ENCODE measurements around the gene IRF3.

The IRF3 gene, protein sequence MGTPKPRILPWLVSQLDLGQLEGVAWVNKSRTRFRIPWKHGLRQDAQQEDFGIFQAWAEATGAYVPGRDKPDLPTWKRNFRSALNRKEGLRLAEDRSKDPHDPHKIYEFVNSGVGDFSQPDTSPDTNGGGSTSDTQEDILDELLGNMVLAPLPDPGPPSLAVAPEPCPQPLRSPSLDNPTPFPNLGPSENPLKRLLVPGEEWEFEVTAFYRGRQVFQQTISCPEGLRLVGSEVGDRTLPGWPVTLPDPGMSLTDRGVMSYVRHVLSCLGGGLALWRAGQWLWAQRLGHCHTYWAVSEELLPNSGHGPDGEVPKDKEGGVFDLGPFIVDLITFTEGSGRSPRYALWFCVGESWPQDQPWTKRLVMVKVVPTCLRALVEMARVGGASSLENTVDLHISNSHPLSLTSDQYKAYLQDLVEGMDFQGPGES
- 82.5 to 117 (median 98.3) reads per million in 3 donors for total RNA-seq

DNA sequence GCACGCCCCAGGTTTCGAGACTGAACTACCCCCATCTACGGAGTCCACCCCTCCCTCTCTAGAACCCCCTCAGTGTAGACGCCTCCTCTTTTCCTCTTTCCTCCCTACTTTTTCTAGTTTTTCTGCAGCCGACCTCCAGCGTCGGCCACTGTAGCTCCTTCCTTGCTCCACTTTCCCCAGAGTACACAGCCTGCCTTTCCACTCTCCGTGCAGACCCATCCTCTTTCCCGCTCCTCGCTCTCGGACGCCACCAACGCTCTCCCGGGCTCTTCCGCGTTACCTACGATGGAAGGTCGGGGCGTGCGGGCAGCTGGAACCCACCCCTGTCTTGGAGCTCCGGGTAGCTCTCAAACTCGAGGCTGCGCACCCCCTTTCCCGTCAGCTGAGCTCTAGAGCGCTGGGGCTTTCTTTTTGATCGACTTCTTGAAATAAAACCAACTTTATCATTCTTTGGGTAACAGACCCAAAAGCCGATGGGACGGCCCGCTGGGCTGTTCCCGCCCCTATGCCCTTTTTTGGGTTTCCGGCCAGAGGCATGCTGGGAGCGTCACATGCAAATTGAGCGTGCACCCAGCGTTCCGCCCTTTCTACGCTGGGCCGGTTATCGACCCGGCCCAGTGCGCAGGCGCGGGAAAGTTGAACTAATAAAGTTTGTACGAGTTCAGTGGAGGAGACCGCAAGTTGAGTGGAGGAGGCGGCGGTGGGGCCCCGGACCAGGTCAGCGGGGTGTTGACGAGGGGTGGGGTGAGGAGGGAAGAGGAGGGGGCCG, at the start of gene IRF3, which contains the start of gene BCL2L12:
TSS of gene IRF3 (minus strand) at position 507 of the 769 bp plus-strand sequence. CDS start 1,019 bp downstream, outside the sequence.
TSS of gene BCL2L12 (plus strand) at position 583 of the 769 bp plus-strand sequence. CDS start 760 bp downstream, outside the sequence.
- Histone ChIP-seq H3K27me3 (replicated peaks; ENCODE audit: control insufficient read depth, insufficient read depth, low read length, poor library complexity, severe bottlenecking) (no peaks in the 10 kb centered on the region), H3K27ac (ENCODE audit: insufficient read depth, low read length, poor library complexity, severe bottlenecking) (peak within 1 kb of the TSS; percentile 85), H3K4me3 (ENCODE audit: insufficient read depth, low read depth, low read length, poor library complexity, severe bottlenecking) (peak within 1 kb of the TSS; percentile 97), H3K9me3 (ENCODE audit: control insufficient read depth, low read length) (no peaks in the 10 kb centered on the region), H3K36me3 (ENCODE audit: control insufficient read depth, insufficient read depth, low read length) (peaks cover 25% of the 10 kb centered on the region), H3K4me1 (ENCODE audit: control insufficient read depth, insufficient read depth, low read length, poor library complexity, severe bottlenecking) (peaks cover 27% of the 10 kb centered on the region)
- DNase-seq, result peak; percentile 97 to 99 (median 98)

DNA sequence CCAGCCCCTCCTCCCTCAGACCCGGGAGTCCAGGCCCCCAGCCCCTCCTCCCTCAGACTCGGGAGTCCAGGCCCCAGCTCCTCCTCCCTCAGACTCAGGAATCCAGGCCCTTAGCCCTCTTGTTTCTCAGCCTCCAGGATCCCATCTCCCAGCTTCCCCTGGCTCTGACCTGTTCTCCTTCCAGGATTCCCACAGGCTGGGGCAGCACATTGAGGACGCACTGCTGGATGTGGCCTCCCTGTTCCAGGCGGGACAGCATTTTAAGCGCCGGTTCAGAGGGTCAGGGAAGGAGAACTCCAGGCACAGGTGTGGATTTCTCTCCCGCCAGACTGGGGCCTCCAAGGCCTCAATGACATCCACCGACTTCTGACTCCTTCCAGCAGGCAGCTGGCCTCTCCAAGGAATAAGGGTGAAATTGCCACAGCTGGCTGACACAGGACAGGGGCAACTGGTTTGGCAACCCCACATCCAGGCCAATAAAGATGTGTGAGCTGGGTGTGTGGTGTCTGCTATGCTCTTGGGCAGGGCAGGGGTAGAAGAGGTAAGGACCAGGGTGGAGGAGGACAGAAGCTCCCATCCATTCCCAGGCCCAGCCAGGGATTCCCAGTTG, 47.7 kb upstream of the IRF3 start:
- H3K9me3 ChIP-seq (ENCODE audit: control insufficient read depth, low read length), result no peaks in the 10 kb centered on the region
- H3K27me3 ChIP-seq (replicated peaks; ENCODE audit: control insufficient read depth, insufficient read depth, low read length, poor library complexity, severe bottlenecking), result no peaks in the 10 kb centered on the region
- H3K36me3 ChIP-seq (ENCODE audit: control insufficient read depth, insufficient read depth, low read length), result no peaks in the 10 kb centered on the region
- H3K4me1 ChIP-seq (ENCODE audit: control insufficient read depth, insufficient read depth, low read length, poor library complexity, severe bottlenecking), result peaks cover 4% of the 10 kb centered on the region
- no peak overlapping the region for H3K4me3 ChIP-seq (ENCODE audit: insufficient read depth, low read depth, low read length, poor library complexity, severe bottlenecking)
- no peak overlapping the region for H3K27ac ChIP-seq (ENCODE audit: insufficient read depth, low read length, poor library complexity, severe bottlenecking)
- DNase-seq, result no peak

DNA sequence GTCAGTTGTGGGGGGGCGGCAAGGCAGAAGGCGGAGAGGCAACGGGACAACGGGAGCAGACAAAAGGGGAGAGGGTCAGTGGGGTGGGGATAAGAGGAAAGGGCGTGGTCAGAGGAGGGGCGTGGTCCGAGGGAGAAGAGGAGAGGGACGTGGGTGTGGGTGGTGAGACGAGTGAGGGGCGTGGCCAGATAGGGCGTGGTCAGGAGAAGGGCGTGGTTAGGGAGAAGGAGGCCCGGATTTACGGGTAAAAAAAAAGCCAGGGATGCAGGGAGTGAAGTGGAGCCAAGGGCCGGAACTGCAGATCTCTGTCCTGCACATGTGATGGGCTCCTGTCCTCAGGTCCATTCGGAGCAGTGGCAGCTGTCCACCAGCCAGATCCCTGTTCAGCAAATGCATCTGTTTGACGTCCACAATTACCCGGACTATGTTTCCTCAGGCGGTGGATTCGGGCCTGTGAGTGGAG, 46.8 kb upstream of the IRF3 start:
- Histone ChIP-seq H3K9me3 (ENCODE audit: control insufficient read depth, low read length) (no peaks in the 10 kb centered on the region), H3K4me3 (ENCODE audit: insufficient read depth, low read depth, low read length, poor library complexity, severe bottlenecking) (no peak overlapping the region), H3K4me1 (ENCODE audit: control insufficient read depth, insufficient read depth, low read length, poor library complexity, severe bottlenecking) (no peaks in the 10 kb centered on the region), H3K27me3 (replicated peaks; ENCODE audit: control insufficient read depth, insufficient read depth, low read length, poor library complexity, severe bottlenecking) (no peaks in the 10 kb centered on the region), H3K27ac (ENCODE audit: insufficient read depth, low read length, poor library complexity, severe bottlenecking) (no peak overlapping the region), H3K36me3 (ENCODE audit: control insufficient read depth, insufficient read depth, low read length) (no peaks in the 10 kb centered on the region)
- no peak for DNase-seq

DNA sequence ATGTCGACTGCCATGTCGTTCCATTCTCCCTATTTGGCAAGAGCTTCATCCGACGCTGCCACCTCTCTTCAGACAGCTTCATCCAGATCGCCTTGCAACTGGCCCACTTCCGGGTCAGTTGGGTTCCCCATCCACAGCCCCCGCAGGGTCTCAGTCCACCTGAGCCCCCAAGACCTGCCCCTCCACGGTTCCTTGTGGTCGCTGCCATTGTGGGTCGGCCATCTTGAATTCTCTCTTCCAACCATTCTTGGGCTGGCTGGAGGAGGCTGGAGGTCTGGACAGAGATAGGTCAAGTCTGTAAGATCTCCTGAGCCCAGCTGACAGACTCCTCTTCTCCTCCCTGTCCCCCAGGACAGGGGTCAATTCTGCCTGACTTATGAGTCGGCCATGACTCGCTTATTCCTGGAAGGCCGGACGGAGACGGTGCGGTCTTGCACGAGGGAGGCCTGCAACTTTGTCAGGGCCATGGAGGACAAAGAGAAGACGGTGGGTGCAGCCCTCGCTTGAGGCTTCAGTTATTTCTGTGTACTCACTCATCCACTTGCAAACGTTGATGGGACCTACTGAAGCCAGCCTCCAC, 44.8 kb upstream of the IRF3 start:
- DNase-seq, result no peak
- no peaks in the 10 kb centered on the region for H3K27me3 ChIP-seq (replicated peaks; ENCODE audit: control insufficient read depth, insufficient read depth, low read length, poor library complexity, severe bottlenecking)

DNA sequence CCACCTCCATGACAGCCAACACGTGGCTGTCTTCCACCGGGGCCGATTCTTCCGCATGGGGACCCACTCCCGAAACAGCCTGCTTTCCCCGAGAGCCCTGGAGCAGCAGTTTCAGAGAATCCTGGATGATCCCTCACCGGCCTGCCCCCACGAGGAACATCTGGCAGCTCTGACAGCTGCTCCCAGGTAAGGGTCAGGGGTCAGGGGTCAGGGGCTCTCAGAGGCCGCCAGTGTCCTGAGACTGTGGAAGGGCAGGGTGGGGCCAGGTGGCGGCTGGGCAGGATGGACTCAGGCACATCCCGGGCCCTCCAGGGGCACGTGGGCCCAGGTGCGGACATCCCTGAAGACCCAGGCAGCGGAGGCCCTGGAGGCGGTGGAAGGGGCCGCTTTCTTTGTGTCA, 40.3 kb upstream of the IRF3 start:
- H3K27me3 ChIP-seq (replicated peaks; ENCODE audit: control insufficient read depth, insufficient read depth, low read length, poor library complexity, severe bottlenecking), result peaks cover 2% of the 10 kb centered on the region
- no peaks in the 10 kb centered on the region for H3K9me3 ChIP-seq (ENCODE audit: control insufficient read depth, low read length)
- no peak overlapping the region for H3K27ac ChIP-seq (ENCODE audit: insufficient read depth, low read length, poor library complexity, severe bottlenecking)
- H3K36me3 ChIP-seq (ENCODE audit: control insufficient read depth, insufficient read depth, low read length), result no peaks in the 10 kb centered on the region
- DNase-seq, result no peak
- no peak overlapping the region for H3K4me3 ChIP-seq (ENCODE audit: insufficient read depth, low read depth, low read length, poor library complexity, severe bottlenecking)
- no peaks in the 10 kb centered on the region for H3K4me1 ChIP-seq (ENCODE audit: control insufficient read depth, insufficient read depth, low read length, poor library complexity, severe bottlenecking)

More for the DNA sequence above, 44.8 kb upstream of the IRF3 start:
- Histone ChIP-seq H3K4me1 (ENCODE audit: control insufficient read depth, insufficient read depth, low read length, poor library complexity, severe bottlenecking) (no peaks in the 10 kb centered on the region), H3K9me3 (ENCODE audit: control insufficient read depth, low read length) (no peaks in the 10 kb centered on the region), H3K4me3 (ENCODE audit: insufficient read depth, low read depth, low read length, poor library complexity, severe bottlenecking) (no peak overlapping the region), H3K36me3 (ENCODE audit: control insufficient read depth, insufficient read depth, low read length) (no peaks in the 10 kb centered on the region), H3K27ac (ENCODE audit: insufficient read depth, low read length, poor library complexity, severe bottlenecking) (no peak overlapping the region)

DNA sequence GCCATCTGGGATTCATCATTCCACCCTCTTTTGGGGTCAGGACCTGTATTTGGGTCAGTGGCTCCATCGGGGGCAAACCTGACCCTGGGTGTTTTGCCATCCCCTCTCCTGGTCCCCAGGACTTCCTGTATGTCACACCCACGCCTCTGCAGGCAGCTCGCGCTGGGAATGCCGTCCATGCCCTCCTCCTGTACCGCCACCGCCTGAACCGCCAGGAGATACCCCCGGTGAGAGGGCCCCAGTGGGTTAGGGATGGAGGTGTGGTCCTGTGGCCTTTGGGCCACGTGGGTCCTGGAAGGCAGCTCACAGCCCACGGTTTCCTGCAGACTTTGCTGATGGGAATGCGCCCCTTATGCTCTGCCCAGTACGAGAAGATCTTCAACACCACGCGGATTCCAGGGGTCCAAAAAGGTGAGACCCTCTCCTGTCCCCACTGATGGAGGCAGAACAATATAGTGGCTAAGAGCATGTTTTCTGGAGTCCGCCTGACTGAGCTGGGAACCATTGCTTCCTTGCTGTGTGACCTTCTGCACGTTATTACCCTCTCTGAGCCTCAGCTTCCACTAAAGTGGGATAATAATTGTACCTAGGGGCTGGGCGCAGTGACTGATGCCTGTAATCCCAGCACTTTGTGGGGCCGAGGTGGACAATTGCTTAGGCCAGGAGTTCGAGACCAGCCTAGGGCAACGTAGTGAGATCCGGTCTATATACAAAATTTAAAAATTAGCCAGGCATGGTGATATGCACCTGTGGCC, 39.4 kb upstream of the IRF3 start:
- Histone ChIP-seq H3K36me3 (ENCODE audit: control insufficient read depth, insufficient read depth, low read length) (no peaks in the 10 kb centered on the region), H3K27ac (ENCODE audit: insufficient read depth, low read length, poor library complexity, severe bottlenecking) (no peak overlapping the region), H3K9me3 (ENCODE audit: control insufficient read depth, low read length) (no peaks in the 10 kb centered on the region), H3K4me1 (ENCODE audit: control insufficient read depth, insufficient read depth, low read length, poor library complexity, severe bottlenecking) (no peaks in the 10 kb centered on the region), H3K4me3 (ENCODE audit: insufficient read depth, low read depth, low read length, poor library complexity, severe bottlenecking) (no peak overlapping the region), H3K27me3 (replicated peaks; ENCODE audit: control insufficient read depth, insufficient read depth, low read length, poor library complexity, severe bottlenecking) (peaks cover 2% of the 10 kb centered on the region)
- DNase-seq, result no peak

DNA sequence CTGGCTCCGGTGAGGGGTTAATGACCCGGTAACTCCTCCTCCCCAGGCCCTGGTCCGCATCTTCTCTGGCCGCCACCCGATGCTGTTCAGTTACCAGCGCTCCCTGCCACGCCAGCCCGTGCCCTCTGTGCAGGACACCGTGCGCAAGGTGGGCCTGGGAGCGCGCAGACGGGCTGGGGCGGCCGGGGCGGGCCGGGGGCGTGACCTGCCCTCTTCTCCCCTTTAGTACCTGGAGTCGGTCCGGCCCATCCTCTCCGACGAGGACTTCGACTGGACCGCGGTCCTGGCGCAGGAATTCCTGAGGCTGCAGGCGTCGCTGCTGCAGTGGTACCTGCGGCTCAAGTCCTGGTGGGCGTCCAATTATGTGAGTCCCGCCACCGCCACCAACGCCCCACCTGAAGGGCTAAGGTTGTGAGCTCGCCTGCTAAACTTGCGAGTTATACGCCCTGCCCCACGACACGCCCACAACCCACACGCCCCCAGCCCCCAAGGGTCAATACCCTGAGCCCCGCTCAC, 35.7 kb upstream of the IRF3 start:
- H3K9me3 ChIP-seq (ENCODE audit: control insufficient read depth, low read length), result no peaks in the 10 kb centered on the region
- no peaks in the 10 kb centered on the region for H3K4me1 ChIP-seq (ENCODE audit: control insufficient read depth, insufficient read depth, low read length, poor library complexity, severe bottlenecking)
- H3K36me3 ChIP-seq (ENCODE audit: control insufficient read depth, insufficient read depth, low read length), result no peaks in the 10 kb centered on the region
- no peak overlapping the region for H3K27ac ChIP-seq (ENCODE audit: insufficient read depth, low read length, poor library complexity, severe bottlenecking)
- H3K27me3 ChIP-seq (replicated peaks; ENCODE audit: control insufficient read depth, insufficient read depth, low read length, poor library complexity, severe bottlenecking), result peaks cover 2% of the 10 kb centered on the region
- H3K4me3 ChIP-seq (ENCODE audit: insufficient read depth, low read depth, low read length, poor library complexity, severe bottlenecking), result no peak overlapping the region
- no peak for DNase-seq

DNA sequence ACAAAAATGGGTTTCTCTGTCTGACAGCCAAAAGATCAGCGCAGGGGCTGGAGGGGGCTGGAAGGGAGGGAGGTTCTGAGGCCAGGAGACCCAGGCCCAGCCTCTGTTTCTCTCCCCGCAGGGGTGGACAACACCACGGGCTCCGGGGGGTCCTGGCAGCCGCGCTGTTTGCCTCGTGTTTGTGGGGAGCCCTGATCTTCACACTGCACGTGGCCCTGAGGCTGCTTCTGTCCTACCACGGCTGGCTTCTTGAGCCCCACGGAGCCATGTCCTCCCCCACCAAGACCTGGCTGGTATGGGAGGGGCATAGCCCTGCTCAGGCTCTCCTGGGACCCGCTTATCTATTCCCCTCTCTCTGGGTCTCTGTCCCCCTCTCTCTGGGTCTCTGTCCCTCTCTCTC, 34.9 kb upstream of the IRF3 start:
- Histone ChIP-seq H3K4me3 (ENCODE audit: insufficient read depth, low read depth, low read length, poor library complexity, severe bottlenecking) (no peak overlapping the region), H3K27ac (ENCODE audit: insufficient read depth, low read length, poor library complexity, severe bottlenecking) (no peak overlapping the region), H3K9me3 (ENCODE audit: control insufficient read depth, low read length) (no peaks in the 10 kb centered on the region), H3K4me1 (ENCODE audit: control insufficient read depth, insufficient read depth, low read length, poor library complexity, severe bottlenecking) (no peaks in the 10 kb centered on the region), H3K36me3 (ENCODE audit: control insufficient read depth, insufficient read depth, low read length) (no peaks in the 10 kb centered on the region), H3K27me3 (replicated peaks; ENCODE audit: control insufficient read depth, insufficient read depth, low read length, poor library complexity, severe bottlenecking) (peaks cover 2% of the 10 kb centered on the region)
- no peak for DNase-seq

DNA sequence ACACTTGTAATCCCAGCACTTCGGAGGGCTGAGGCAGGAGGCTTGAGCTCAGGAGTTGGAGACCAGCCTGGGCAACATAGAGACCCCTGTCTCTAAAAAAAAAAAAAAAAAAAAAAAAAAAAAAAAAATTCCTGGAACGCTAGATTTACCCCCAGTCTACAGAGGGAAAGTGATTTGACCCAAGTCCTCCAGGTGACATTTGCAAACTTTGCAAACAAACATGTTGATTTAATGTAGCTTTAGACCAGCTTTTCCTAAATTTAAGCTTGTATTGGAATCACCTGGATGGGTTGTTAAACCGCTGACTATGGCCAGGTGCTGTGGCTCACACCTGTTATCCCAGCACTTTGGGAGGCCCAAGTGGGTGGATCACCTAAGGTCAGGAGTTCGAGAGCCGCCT, 33.7 kb upstream of the IRF3 start:
- Histone ChIP-seq H3K4me1 (ENCODE audit: control insufficient read depth, insufficient read depth, low read length, poor library complexity, severe bottlenecking) (no peaks in the 10 kb centered on the region), H3K27me3 (replicated peaks; ENCODE audit: control insufficient read depth, insufficient read depth, low read length, poor library complexity, severe bottlenecking) (peaks cover 2% of the 10 kb centered on the region), H3K27ac (ENCODE audit: insufficient read depth, low read length, poor library complexity, severe bottlenecking) (no peak overlapping the region), H3K36me3 (ENCODE audit: control insufficient read depth, insufficient read depth, low read length) (no peaks in the 10 kb centered on the region), H3K4me3 (ENCODE audit: insufficient read depth, low read depth, low read length, poor library complexity, severe bottlenecking) (no peak overlapping the region), H3K9me3 (ENCODE audit: control insufficient read depth, low read length) (no peaks in the 10 kb centered on the region)
- no peak for DNase-seq

All from effector memory CD4-positive, alpha-beta T cell (primary cell).